HEK293T (cell line): ENCODE measurements around the gene GRAMD1B.

Experiments
- BHLHE40 ChIP-seq: fragments of 450-650 bp; IDR thresholded peaks from 2 replicates; pipeline ENCODE4 v1.6.1; 2016; ENCODE audit warnings: mild to moderate bottlenecking, moderate library complexity, borderline replicate concordance
- ELF4 ChIP-seq: fragments of 450-650 bp; IDR thresholded peaks from 2 replicates; pipeline ENCODE4 v1.6.1; 2017; ENCODE audit warnings: antibody characterized with exemption
- FOXA1 ChIP-seq: fragments of 450-650 bp; IDR thresholded peaks from 2 replicates; pipeline ENCODE4 v1.6.1; 2016; ENCODE audit warnings: mild to moderate bottlenecking
- FOXK2 ChIP-seq: fragments of 450-650 bp; IDR thresholded peaks from 2 replicates; pipeline ENCODE4 v1.6.1; 2016; ENCODE audit warnings: mild to moderate bottlenecking
- HDGF ChIP-seq: fragments of 450-650 bp; IDR thresholded peaks from 2 replicates; pipeline ENCODE4 v1.6.1; 2017; ENCODE audit warnings: antibody characterized with exemption, borderline replicate concordance
- L3MBTL2 ChIP-seq: fragments of 450-650 bp; conservative IDR thresholded peaks from 2 replicates; pipeline ENCODE4 v1.6.1; 2016; ENCODE audit warnings: mild to moderate bottlenecking
- NFRKB ChIP-seq: fragments of 450-650 bp; IDR thresholded peaks from 2 replicates; pipeline ENCODE4 v1.6.1; 2016; ENCODE audit warnings: mild to moderate bottlenecking, moderate library complexity
- PKNOX1 ChIP-seq: fragments of 450-650 bp; IDR thresholded peaks from 2 replicates; pipeline ENCODE4 v1.6.1; 2016
- SP1 ChIP-seq: fragments of 450-650 bp; IDR thresholded peaks from 2 replicates; pipeline ENCODE4 v1.6.1; 2017
- SUZ12 ChIP-seq: fragments of 450-650 bp; IDR thresholded peaks from 2 replicates; pipeline ENCODE4 v1.6.1; 2016; ENCODE audit warnings: mild to moderate bottlenecking
- TARDBP ChIP-seq: fragments of 450-650 bp; IDR thresholded peaks from 2 replicates; pipeline ENCODE4 v1.6.1; 2016

DNA sequence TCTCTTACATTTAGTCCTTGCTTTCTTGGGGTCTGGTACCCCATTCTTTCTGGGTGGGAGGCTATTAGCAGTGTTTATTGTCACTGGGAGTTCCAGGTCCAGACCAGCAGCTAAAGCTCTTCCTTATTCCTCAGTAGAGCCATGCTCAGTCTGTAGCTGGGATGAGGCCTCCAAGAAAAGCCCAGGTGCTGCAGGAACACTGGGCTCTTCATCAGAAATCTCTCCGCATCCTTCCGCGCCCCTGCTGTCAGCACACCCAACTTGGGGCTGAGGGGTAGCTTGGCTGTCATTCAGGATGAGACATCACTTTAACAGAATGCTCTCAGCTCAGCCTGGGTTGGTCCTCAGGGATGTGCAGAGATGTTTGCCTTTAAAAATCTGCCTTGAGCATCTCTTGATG lies 97.5 kb downstream of the GRAMD1B start:
- no peak for TF ChIP-seq FOXK2
- TF ChIP-seq ELF4, result no peak
- TF ChIP-seq HDGF, result no peak
- TF ChIP-seq TARDBP, result no peak
- TF ChIP-seq SP1, result no peak
- no peak for TF ChIP-seq SUZ12
- no peak for TF ChIP-seq PKNOX1
- TF ChIP-seq NFRKB, result no peak
- TF ChIP-seq FOXA1, result no peak
- TF ChIP-seq L3MBTL2, result no peak
- no peak for TF ChIP-seq BHLHE40
